Smooth muscle cell (in vitro differentiated cells): Measurements from ENCODE around the gene PTGFRN. TPM values are rescaled to one million over a fixed set of nuclear protein-coding genes. Genes with fewer than 3 reads are reported as not detected.

Experiments
- DNase-seq: peaks from one replicate; lab custom pipeline; 2025; ENCODE audit not compliant: unreplicated experiment; lab: John Stamatoyannopoulos, UW
- H2AFZ ChIP-seq: fragments of 200-600 bp; sonication (generic); 2 replicates; pipeline ENCODE4 v1.6.0; 2016; ENCODE audit warnings: antibody characterized with exemption, low read depth, mild to moderate bottlenecking
- H3F3A ChIP-seq: fragments of 200-600 bp; sonication (generic); 2 replicates; pipeline ENCODE4 v1.6.0; 2017; ENCODE audit warnings: antibody characterized with exemption, low read depth
- H3K27ac ChIP-seq: fragments of 200-600 bp; sonication (generic); 2 replicates; pipeline ENCODE4 v1.5.1; 2016; ENCODE audit warnings: low read depth, mild to moderate bottlenecking
- H3K27me3 ChIP-seq: fragments of 200-600 bp; sonication (generic); 2 replicates; pipeline ENCODE4 v1.6.1; 2016; ENCODE audit warnings: low read depth, mild to moderate bottlenecking
- H3K36me3 ChIP-seq: fragments of 200-600 bp; sonication (generic); 2 replicates; pipeline ENCODE4 v1.5.1; 2016; ENCODE audit warnings: low read depth
- H3K4me1 ChIP-seq: fragments of 200-600 bp; sonication (generic); 2 replicates; pipeline ENCODE4 v1.5.1; 2016; ENCODE audit warnings: low read depth
- H3K4me2 ChIP-seq: fragments of 200-600 bp; sonication (generic); 2 replicates; pipeline ENCODE4 v1.6.0; 2016; ENCODE audit warnings: mild to moderate bottlenecking
- H3K4me3 ChIP-seq: fragments of 200-600 bp; sonication (generic); 2 replicates; pipeline ENCODE4 v1.5.1; 2016; ENCODE audit warnings: mild to moderate bottlenecking
- H3K79me2 ChIP-seq: fragments of 200-600 bp; sonication (generic); 2 replicates; pipeline ENCODE4 v1.6.0; 2016; ENCODE audit warnings: low read depth, mild to moderate bottlenecking
- H3K9ac ChIP-seq: fragments of 200-600 bp; sonication (generic); 2 replicates; pipeline ENCODE4 v1.6.0; 2016; ENCODE audit warnings: low read depth
- H3K9me3 ChIP-seq: fragments of 200-600 bp; sonication (generic); replicated peaks from 2 replicates; pipeline ENCODE4 v1.5.1; 2016; ENCODE audit warnings: low read depth
- H4K20me1 ChIP-seq: fragments of 200-600 bp; sonication (generic); 2 replicates; pipeline ENCODE4 v1.6.0; 2016; ENCODE audit warnings: low read depth
- WGBS: methylation state at CpG from one replicate; pipeline ENCODE4 v1.1.7; 2016; ENCODE audit warnings: low lambda C conversion rate; 5-methylcytosine and 5-hydroxymethylcytosine counted together
- polyA plus RNA-seq: library from polyadenylated mRNA; unstranded; fragments of >200 nt; fragmentation: Nextera tagmentation; extraction: Ambion mirVana; gene quantifications from 2 replicates; pipeline ENCODE4 v1.2.1, GENCODE V29; 2016
- total RNA-seq: library from RNA; depleted of rRNA; stranded (reverse); fragments of >200 nt; gene quantifications from 2 replicates; pipeline ENCODE4 v1.2.3, GENCODE V29; 2014
- TF ChIP-seq, protein P1 (sequence below): fragments of 200-600 bp; sonication (generic); IDR thresholded peaks from 2 replicates; pipeline ENCODE4 v1.5.1; 2017; ENCODE audit warnings: borderline replicate concordance, mild to moderate bottlenecking, antibody characterized with exemption; ENCODE audit not compliant: insufficient read depth, poor library complexity, severe bottlenecking

The PTGFRN gene
- total and polyA plus RNA-seq, 2 experiments from 2014 or later = 64.2 to 97.9 TPM

DNA sequence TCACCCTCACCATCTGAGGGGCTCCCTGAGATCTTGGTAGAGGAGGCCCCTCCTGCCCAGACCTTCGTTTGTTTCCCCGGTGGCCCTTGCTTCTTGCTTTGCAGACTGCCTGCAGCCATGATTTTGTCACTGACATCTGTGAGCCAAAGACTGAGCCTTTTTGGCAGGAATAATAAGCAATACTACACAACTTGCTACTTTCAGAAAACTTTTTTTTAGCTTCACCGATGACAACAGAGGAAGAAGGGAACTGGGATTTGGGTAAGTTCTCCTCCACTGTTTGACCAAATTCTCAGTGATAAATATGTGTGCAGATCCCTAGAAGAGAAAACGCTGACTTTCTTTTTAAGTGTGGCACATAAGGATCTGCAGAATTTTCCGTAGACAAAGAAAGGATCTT, 80.1 kb downstream of the PTGFRN start:
- no peak overlapping the region for H3K4me2 ChIP-seq
- no peak overlapping the region for H3K4me3 ChIP-seq
- no peak for DNase-seq
- H3K27ac ChIP-seq = peak overlapping the region; percentile 68
- no peaks in the 10 kb centered on the region for H3K36me3 ChIP-seq
- H3K27me3 ChIP-seq = no peaks in the 10 kb centered on the region
- H3K9ac ChIP-seq = no peak overlapping the region
- 91% methylated on average over 5 of the region's 5 CpGs for WGBS
- TF ChIP-seq, protein P1, sequence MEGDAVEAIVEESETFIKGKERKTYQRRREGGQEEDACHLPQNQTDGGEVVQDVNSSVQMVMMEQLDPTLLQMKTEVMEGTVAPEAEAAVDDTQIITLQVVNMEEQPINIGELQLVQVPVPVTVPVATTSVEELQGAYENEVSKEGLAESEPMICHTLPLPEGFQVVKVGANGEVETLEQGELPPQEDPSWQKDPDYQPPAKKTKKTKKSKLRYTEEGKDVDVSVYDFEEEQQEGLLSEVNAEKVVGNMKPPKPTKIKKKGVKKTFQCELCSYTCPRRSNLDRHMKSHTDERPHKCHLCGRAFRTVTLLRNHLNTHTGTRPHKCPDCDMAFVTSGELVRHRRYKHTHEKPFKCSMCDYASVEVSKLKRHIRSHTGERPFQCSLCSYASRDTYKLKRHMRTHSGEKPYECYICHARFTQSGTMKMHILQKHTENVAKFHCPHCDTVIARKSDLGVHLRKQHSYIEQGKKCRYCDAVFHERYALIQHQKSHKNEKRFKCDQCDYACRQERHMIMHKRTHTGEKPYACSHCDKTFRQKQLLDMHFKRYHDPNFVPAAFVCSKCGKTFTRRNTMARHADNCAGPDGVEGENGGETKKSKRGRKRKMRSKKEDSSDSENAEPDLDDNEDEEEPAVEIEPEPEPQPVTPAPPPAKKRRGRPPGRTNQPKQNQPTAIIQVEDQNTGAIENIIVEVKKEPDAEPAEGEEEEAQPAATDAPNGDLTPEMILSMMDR = no peak
- H3K4me1 ChIP-seq = no peaks in the 10 kb centered on the region
- no peaks in the 10 kb centered on the region for H3F3A ChIP-seq
- H4K20me1 ChIP-seq = no peaks in the 10 kb centered on the region
- H3K9me3 ChIP-seq = no peaks in the 10 kb centered on the region
- no peak overlapping the region for H2AFZ ChIP-seq
- no peaks in the 10 kb centered on the region for H3K79me2 ChIP-seq

DNA sequence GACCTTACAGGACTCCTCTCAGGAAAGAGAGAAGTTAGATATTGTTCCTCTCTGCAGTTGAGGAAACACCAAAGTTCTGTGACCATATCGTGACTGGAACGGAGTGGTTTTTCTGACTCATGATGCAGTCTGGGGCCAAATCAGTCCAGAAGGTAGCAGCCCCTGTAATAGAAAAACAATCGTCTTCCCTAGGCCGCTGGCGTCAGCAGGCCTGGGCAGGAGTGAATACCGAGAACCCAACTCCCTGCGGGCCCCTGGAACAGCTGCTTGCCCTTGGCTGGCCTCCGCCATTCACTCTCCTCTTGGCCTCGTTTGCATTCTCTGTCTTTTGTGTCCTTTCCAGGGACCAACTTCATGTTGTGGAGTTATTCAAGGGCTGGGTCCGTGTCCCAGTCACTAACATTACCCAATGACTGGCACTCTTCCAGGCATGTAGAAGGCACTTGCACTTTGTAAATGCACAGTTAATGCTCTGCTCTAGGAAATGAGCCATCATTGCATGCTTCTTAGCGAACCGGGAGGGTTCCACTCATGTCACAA, 81.0 kb downstream of the PTGFRN start:
- DNase-seq = no peak
- no peaks in the 10 kb centered on the region for H4K20me1 ChIP-seq
- no peak overlapping the region for H3K9ac ChIP-seq
- no peaks in the 10 kb centered on the region for H3F3A ChIP-seq
- no peak overlapping the region for H3K4me3 ChIP-seq
- no peaks in the 10 kb centered on the region for H3K9me3 ChIP-seq
- TF ChIP-seq, protein P1 = no peak
- no peaks in the 10 kb centered on the region for H3K79me2 ChIP-seq
- 71% methylated on average over 12 of the region's 12 CpGs for WGBS
- no peak overlapping the region for H3K4me2 ChIP-seq
- peak overlapping the region; percentile 68 for H3K27ac ChIP-seq
- no peaks in the 10 kb centered on the region for H3K27me3 ChIP-seq
- no peaks in the 10 kb centered on the region for H3K36me3 ChIP-seq
- H2AFZ ChIP-seq = no peak overlapping the region
- H3K4me1 ChIP-seq = no peaks in the 10 kb centered on the region

DNA sequence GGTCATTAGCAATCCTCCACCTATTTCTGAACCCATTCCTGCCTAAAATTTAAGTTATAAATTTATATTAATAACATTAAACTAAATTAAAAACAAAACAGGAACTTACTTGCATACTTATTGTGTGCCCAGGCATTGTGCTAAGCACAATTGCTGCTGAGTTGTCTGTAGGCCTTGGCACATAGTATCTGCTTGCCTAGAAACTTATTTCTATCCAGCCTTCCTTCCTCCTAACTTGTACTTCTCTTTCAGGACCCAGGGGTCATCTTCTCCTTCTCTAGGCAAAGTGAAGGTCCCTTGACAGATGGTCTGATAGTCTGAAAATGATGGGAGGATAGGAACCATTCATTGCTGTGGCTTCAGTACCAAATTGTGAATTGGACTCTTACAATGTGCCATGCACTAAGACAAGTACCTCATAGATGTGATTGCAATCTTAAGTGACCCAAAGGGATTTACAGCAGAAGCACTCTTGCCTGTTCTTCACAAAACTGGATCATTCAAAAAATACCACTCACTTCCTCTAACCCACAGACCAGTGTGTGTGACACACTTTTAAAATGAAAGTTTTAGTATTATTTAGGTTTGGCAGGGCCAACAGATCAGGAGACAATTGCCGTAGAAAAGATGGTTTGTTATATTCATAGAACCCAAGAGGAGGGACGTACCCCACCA, 81.6 kb downstream of the PTGFRN start:
- Histone ChIP-seq H3K79me2 (no peaks in the 10 kb centered on the region), H3K27ac (peak overlapping the region; percentile 68), H3K27me3 (no peaks in the 10 kb centered on the region), H3K4me3 (no peak overlapping the region), H3K36me3 (no peaks in the 10 kb centered on the region), H4K20me1 (no peaks in the 10 kb centered on the region), H3K4me1 (no peaks in the 10 kb centered on the region), H2AFZ (no peak overlapping the region), H3K9me3 (no peaks in the 10 kb centered on the region), H3K4me2 (no peak overlapping the region), H3K9ac (no peak overlapping the region), H3F3A (no peaks in the 10 kb centered on the region)
- no peak for DNase-seq
- WGBS = 80% methylated on average over 2 of the region's 2 CpGs
- TF ChIP-seq, protein P1 = no peak

DNA sequence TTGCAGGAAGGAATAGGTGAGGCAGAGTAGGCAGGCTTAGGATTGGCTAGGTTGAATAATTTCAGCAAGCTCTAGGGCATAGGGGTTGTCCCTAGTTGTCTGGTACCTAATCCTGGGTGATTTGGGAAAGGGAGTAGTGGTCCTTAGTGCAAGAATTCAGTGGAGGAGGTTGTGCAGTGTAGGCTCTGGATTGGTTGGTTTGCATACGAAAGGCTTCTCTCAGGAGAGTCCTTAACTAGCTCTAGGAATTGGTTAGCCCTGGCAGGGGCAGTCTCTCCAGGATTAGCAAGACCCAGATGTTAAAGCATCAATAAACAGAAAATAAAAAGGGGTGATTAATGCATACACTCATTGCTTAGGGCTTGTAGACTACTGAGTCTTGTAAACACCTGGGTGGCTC, 82.2 kb downstream of the PTGFRN start:
- Histone ChIP-seq H3K27me3 (no peaks in the 10 kb centered on the region), H3K36me3 (no peaks in the 10 kb centered on the region), H3K4me2 (no peak overlapping the region), H3K9me3 (no peaks in the 10 kb centered on the region), H3K79me2 (no peaks in the 10 kb centered on the region), H2AFZ (no peak overlapping the region), H4K20me1 (no peaks in the 10 kb centered on the region), H3K4me1 (no peaks in the 10 kb centered on the region), H3K4me3 (no peak overlapping the region), H3K9ac (no peak overlapping the region), H3K27ac (no peak overlapping the region), H3F3A (no peaks in the 10 kb centered on the region)
- WGBS = 91% methylated on average over 1 of the region's 1 CpG
- TF ChIP-seq, protein P1 = no peak
- no peak for DNase-seq
